GM18517 (cell line): ENCODE data around the gene NEURL1B.

Source experiments
- ATAC-seq: cut with Tn5 transposase; IDR thresholded peaks from one replicate; pipeline ENCODE4 v1.9.1; 2021; ENCODE audit warnings: mild to moderate bottlenecking, moderate library complexity; ENCODE audit not compliant: unreplicated experiment

Gene NEURL1B

GRCh38 chr5:172633403-172633970 is 7.6 kb upstream of the NEURL1B start:
- no peak for ATAC-seq

DNA sequence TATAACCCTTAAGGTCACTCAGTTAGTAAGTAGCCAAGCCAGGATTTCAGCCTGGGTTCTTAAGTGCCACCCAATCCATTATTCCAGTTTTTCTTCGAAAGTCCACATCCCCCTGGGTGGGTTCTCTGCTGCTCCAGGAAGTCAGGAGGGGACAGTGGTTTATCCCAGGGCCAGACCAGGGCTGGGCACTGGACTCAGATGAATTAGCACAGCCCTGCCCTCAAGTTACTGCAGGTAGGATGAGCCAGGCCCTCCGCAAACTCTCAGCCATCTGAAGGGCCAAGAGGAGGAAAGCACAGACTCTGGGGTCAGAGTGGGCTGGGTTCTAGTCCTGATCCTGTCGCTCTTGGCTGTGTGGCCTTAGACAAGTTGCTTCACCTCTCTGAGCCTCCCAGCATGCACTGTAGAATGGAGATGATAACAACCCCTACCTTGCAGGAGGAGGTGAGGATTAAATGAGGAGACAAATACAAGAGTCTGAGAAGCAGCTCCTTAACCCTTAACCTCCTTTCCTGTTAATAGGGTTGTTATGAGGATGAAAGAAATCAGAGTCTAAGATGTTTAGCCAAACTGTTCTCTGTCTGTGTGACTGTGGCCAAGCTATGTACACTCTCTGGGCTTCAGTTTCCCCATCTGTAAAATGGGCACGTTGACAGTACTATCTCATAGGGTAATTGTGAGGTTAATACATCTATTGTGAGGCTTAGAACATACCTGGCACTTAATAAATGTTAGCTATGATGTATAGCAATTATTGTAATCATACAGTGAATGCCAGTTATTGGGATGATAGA is 6.8 kb upstream of the NEURL1B start:
- ATAC-seq, result no peak

DNA sequence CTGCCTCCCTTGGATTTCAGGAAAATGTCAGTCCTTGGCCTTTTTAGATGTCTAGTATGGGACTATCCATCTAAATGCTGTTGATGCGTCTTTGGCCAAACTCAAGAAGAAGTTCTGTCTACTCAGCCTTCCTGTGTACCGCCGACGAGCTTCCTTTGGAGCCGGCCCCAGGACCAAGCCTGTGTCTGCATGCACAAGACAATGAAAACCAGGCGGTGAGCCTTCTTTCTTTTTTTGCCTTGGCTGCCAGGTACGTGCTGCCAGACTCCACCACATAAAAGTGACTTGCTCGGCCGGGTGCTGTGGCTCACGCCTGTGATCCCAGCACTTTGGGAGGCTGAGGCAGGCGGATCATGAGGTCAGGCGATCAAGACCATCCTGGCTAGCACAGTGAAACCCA is 6.0 kb upstream of the NEURL1B start:
- no peak for ATAC-seq

DNA sequence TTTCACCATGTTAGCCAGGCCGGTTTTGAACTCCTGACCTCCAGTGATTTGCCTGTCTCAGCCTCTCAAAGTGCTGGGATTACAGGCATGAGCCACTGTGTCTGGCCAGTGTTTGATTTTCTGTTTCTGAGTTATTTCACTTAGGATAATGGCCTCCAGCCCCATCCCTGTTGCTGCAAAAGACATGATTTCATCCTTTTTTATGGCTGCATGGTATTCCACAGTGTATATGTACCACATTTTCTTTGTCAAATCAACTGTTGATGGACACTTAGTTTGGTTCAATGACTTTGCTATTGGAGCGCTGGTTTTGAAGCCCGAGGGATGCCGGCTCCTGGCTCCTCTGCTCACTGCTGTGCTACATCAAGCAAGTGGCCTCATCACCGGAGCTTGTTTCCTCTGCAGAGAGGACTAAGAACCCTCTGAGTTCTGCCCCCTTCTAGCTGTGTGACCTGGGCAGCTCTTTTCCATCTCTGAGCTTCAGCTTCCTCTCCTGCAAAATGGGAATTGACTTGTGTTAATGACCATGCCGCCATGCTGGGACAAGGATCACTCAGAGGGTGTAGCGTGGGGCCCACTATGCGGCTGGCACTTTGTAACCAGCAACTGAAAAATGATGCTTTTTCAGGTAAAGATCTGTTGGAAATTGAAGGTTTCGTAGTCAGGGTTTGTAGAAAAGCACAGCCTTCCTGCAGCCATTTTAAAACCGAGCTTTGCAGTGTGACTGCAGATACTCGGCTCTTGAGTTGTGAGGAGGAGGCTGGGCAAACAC is 4.6 kb upstream of the NEURL1B start:
- no peak for ATAC-seq

DNA sequence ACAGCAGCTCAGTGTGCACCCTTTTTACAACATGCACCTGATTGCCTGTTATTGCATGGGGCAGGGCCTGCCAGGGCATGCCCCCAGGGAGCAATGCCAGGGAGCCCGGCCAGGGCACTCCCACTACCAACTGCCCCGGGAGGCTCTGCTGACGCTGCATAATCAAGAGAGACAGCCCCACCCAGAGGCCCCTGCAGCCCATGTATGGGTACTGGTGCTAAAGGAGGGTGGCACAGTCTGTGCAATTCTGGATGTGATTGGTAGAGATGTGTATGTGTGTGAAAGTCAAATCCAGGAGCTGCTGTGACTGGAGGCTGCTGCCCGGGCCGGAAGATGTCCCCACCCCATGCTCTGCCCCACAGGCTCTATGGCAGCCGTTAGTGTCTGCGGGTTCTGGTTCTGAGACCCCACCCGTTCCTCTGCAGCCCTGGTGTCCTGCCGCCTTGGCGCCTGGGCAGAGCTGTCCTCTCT is 3.9 kb upstream of the NEURL1B start:
- ATAC-seq, result no peak

GRCh38 chr5:172637740-172638139 is 3.3 kb upstream of the NEURL1B start:
- ATAC-seq, result no peak

- no peak for ATAC-seq
Measured at GRCh38 chr5:172638209-172638768, 2.8 kb upstream of the NEURL1B start.

GRCh38 chr5:172640139-172640538 is 924 bp upstream of the NEURL1B start:
- no peak for ATAC-seq

DNA sequence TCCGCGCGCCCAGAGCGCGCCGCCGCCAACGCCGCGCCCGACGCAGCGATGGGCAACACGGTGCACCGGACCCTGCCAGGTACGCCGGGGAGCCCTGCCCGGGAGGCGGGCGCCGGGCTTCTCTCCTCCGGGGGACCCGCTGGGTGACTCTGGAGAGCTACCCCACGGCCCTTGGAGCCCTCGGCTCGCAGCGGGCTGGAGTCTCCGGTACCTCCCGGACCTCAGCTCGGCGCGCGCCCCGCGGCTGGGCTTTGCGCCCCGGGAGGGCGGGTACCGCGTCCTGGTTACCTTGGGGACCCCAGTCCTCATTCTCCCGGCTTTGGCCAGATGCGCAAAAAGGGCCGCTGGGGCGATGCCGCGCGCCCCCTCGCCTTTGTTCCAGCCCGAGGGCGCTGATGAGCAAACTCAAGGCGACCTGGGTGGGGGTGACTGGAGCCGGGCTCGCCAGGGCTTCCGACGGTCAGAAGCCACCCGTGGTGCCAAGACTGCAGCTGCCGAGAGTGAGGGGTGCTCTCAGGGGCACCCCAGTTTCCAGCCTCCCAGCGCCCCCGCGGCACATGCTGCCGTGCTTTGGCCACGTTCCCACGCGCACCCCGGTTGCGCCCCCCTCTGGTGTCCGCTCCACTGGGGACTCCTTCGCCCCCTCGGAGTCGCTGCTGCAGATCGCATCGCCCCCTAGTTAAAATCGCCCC is 442 bp downstream of the NEURL1B start:
- ATAC-seq, result no peak

DNA sequence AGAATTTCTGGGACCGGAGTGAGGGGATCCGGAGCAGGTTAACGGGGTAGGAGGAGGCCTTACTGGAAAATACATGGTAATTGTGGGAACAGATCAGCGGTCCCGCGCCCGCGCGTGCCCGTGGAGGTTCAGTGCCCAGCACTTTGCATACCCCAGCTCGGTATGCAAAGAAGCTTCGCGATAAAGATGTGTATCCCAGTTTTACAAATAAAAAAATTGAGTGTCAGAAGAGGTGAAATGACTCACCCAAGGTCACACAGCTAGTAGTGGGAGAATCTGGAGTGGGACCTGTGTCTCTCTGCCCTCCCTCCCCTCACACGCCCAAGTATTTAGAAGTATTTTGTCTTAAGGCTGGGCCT is 967 bp downstream of the NEURL1B start:
- ATAC-seq, result no peak

DNA sequence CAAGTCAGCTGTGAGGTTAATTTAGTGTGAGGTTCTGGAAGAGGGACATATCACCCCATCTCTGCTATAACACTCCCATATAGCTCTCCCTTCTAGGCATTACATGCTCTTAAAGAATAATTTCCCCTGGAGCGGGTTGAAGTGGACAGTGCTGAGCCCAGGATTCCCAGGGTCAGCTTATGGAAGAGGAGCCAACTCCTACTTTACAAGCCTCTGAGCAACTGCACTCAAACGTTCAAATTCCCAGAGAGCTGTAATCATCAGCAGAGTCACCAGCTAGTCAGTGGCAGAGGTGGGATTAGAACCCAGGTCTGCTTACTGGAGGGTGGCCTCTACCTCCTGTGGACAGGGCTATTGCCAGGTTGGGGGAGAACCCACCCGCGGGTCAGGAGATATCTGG is 1.4 kb downstream of the NEURL1B start:
- ATAC-seq, result no peak

GRCh38 chr5:172642926-172643871 is 2.1 kb downstream of the NEURL1B start:
- no peak for ATAC-seq

DNA sequence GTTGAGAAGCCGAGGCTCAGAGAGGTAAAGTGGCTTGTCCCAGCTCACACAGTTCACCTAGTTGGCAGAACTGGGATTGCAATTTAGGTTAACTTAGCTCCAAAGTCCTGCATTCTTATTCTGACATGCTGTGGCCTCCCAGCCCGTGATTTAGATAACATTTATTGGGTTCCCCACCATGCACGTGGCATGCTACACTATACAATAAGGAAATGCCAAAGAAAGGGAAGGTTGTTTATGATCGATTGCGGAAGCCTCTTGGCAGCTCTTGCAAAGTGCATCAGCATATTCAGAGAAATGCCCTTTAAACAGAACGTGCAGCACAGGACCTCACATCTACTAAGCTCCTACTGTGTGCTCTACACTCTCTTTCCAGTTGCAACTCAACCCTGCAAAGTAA is 3.2 kb downstream of the NEURL1B start:
- ATAC-seq, result no peak

GRCh38 chr5:172644711-172645110 is 3.6 kb downstream of the NEURL1B start:
- ATAC-seq, result no peak

GRCh38 chr5:172645271-172646055 is 4.4 kb downstream of the NEURL1B start:
- ATAC-seq, result no peak

- ATAC-seq, result no peak
Measured at GRCh38 chr5:172646716-172647285, 5.7 kb downstream of the NEURL1B start.

- ATAC-seq, result no peak
Measured at GRCh38 chr5:172647352-172648012, 6.4 kb downstream of the NEURL1B start.

GRCh38 chr5:172648013-172648381 is 6.9 kb downstream of the NEURL1B start:
- ATAC-seq, result no peak
